Measurements from ENCODE around the gene TTLL13.

The TTLL13 gene, protein sequence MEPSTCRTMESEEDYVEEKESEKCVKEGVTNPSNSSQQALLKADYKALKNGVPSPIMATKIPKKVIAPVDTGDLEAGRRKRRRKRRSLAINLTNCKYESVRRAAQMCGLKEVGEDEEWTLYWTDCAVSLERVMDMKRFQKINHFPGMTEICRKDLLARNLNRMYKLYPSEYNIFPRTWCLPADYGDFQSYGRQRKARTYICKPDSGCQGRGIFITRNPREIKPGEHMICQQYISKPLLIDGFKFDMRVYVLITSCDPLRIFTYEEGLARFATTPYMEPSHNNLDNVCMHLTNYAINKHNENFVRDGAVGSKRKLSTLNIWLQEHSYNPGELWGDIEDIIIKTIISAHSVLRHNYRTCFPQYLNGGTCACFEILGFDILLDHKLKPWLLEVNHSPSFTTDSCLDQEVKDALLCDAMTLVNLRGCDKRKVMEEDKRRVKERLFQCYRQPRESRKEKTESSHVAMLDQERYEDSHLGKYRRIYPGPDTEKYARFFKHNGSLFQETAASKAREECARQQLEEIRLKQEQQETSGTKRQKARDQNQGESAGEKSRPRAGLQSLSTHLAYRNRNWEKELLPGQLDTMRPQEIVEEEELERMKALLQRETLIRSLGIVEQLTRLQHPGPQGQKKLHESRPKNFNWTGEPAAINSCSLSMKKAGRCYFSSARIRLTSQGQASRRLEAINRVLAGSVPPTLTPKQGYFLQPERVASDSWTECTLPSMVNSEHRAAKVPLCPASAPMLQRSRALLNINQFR

DNA sequence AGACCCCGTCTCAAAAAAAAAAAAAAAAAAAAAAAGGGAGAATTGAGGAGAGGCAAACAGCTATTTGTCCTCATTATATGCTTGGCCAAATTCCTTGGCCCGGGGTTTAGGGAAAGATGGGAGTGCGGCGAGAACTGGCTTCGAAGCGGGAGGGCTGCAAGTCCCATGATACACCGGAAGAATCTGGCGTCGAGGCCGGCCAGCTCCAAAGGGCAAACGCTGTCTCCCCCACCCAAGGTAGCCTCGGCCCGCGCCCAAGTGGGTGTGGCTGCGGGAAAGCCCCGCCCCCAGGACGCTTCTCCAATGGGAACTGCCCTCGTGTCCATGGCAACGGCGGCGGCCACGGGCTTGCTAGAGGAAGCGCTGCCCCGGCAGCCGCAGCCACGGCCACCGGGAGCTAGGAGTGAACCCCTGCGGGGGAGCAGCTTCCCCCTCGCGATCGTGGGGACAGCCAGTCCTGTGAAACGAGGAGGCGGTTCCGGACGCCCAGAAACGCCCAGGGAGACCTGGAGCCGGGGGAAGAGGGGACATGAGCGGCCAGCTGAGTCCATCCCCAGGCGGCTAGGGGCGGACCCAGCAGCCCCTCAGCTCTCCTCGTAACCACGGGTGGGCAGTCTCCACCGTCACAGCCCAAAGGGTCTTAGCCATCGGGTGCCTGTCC, at the start of gene TTLL13:
TSS of gene TTLL13 (plus strand) at position 354 of the 661 bp plus-strand sequence. CDS start 1,075 bp downstream, outside the sequence.
- no peaks in the 10 kb centered on the region for H3K36me3 Mint-ChIP-seq (ENCODE audit: low read depth)
- peak; percentile 90 for DNase-seq
- H3K27me3 Mint-ChIP-seq = no peaks in the 10 kb centered on the region

DNA sequence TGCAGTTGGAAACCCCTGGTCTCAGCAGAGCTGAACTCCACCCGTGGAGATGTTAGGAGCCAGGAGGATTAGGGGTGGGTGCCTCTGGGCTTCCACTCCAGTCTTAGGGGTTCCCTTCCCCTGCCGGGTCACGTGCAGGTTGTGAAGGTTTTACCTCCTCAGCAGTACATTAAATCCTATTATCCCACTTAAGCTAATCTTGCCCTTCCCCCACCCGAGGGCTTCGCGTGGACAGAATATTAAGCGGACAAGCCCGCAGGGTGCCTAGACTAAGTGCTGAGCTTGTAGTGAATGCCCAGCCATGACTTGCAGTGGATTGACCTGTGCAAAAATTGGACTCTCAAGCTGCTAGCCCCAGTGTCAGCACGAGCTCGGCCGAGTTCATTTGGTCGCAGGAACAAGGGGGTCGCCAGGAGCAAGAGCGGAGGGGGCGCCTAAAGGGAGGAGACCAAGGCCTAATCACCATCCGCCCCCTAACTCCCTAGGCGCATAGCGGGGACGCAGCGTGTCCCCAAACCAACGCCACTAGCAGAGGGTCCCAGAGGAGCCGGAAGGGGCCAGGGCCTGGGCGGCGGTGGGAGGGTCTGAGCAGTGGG, 48.7 kb upstream of the TTLL13 start:
- peak overlapping the region; percentile 52 for H3K27ac Mint-ChIP-seq
- peaks cover 20% of the 10 kb centered on the region for H3K4me1 Mint-ChIP-seq
- DNase-seq (peak; percentile 20), ATAC-seq (no peak)
- H3K4me3 Mint-ChIP-seq = peak overlapping the region; percentile 82
- no peaks in the 10 kb centered on the region for H3K27me3 Mint-ChIP-seq
- no peaks in the 10 kb centered on the region for H3K36me3 Mint-ChIP-seq (ENCODE audit: low read depth)
- no peaks in the 10 kb centered on the region for H3K9me3 Mint-ChIP-seq

More for the DNA sequence above, at the start of gene TTLL13:
- ATAC-seq = peak; percentile 76
- Mint-ChIP-seq H3K4me1 (peaks cover 13% of the 10 kb centered on the region), H3K9me3 (no peaks in the 10 kb centered on the region), H3K27ac (no peak within 1 kb of the TSS), H3K4me3 (peak within 1 kb of the TSS; percentile 46)

DNA sequence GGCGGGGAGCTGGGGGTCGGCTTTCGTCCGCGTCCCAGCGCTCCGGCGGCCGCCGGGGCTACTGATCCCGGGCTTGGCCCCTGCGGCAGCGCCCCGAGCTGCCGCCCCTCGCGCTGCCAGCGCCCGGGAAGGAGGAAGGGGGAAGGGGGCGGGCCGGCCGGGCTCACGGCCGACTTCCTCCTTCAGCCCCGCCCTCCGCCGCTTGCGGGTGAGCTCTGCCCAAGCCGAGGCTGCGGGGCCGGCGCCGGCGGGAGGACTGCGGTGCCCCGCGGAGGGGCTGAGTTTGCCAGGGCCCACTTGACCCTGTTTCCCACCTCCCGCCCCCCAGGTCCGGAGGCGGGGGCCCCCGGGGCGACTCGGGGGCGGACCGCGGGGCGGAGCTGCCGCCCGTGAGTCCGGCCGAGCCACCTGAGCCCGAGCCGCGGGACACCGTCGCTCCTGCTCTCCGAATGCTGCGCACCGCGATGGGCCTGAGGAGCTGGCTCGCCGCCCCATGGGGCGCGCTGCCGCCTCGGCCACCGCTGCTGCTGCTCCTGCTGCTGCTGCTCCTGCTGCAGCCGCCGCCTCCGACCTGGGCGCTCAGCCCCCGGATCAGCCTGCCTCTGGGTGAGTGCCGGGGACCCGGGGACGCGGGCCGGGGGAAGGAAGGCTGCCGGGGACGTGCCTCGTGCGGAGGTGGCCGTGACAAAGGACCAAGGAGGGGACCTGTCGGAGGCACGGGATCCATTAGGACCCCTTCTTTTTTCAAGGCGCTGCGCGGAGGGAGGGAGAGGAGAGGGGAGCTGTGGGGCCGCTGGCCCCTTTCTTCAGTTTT, 48.0 kb upstream of the TTLL13 start, which contains the start of gene SEMA4B:
TSS of gene SEMA4B (plus strand) at position 201 of the 814 bp plus-strand sequence. CDS start at position 450, 249 bp downstream.
- no peaks in the 10 kb centered on the region for H3K9me3 Mint-ChIP-seq
- H3K27me3 Mint-ChIP-seq = no peaks in the 10 kb centered on the region
- H3K4me1 Mint-ChIP-seq = peaks cover 20% of the 10 kb centered on the region
- DNase-seq (peak; percentile 77), ATAC-seq (peak; percentile 89)
- H3K4me3 Mint-ChIP-seq = peak within 1 kb of the TSS; percentile 82
- peak within 1 kb of the TSS; percentile 52 for H3K27ac Mint-ChIP-seq
- H3K36me3 Mint-ChIP-seq (ENCODE audit: low read depth) = no peaks in the 10 kb centered on the region

DNA sequence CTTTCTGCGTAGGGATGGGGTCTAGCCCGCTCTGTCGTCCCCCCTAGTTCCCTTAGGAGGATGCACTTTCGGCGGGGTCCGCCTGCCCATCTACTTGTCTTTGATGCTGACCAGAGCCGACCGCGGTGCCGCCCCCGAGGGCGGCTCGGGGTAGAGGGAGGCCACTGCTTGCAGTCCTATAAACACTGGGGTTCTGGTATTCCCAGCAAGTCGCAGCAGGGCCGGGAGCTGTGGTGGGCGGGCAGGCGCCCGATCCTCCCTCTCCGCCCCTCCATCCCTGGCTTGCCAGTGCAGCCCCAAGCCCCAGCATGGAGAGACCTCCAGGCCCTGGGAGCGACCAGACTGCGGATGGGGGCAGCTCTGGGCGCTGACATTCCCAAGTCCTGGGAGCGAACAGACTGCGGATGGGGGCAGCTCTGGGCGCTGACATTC, 47.4 kb upstream of the TTLL13 start:
- Mint-ChIP-seq H3K9me3 (no peaks in the 10 kb centered on the region), H3K27me3 (no peaks in the 10 kb centered on the region), H3K27ac (no peak overlapping the region), H3K4me3 (peak overlapping the region; percentile 77), H3K4me1 (peaks cover 23% of the 10 kb centered on the region), H3K36me3 (ENCODE audit: low read depth) (no peaks in the 10 kb centered on the region)
- no peak for DNase-seq
- no peak for ATAC-seq

DNA sequence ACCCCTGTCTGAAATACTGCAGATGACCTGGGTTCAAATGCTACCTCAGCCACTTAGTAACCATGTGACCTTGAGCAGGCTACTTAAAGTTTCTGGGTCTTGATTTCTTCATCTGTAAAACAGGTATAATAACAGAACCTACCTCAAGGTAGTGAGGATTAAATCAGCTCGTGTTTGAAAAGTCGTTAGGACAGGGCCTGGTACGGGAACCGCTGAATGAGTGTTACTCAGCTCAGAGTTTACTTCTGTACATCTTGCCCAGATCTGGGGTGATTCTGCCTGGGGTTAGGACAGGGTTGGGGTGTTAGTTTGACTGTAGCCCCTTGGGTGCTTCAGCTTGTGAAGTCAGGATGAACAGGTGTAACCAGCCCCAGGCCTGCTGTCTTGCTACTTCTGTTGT, 46.4 kb upstream of the TTLL13 start:
- ATAC-seq (no peak), DNase-seq (no peak)
- Mint-ChIP-seq H3K36me3 (ENCODE audit: low read depth) (no peaks in the 10 kb centered on the region), H3K9me3 (no peaks in the 10 kb centered on the region), H3K27me3 (no peaks in the 10 kb centered on the region), H3K4me1 (peaks cover 25% of the 10 kb centered on the region), H3K4me3 (peak overlapping the region; percentile 77), H3K27ac (no peak overlapping the region)

DNA sequence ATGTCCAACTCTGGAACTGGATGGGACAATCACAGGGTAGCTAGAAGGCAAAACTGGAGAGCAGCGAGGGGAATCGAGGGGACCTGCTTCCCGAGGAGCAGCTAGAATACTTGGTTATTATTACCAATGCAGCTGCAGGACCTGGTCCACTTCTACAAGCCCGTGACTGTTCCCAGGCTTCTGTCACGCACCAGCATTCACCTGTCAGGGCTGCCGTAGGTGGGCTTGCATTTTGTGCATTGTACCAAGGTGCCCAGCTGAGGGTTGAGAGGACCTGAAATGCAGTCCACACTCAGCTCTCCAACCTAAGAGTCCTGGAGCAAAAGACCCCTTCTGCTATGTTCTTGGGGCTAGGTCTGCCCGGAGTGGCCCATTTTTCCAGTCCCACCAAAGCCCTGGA, 45.9 kb upstream of the TTLL13 start:
- Mint-ChIP-seq H3K36me3 (ENCODE audit: low read depth) (no peaks in the 10 kb centered on the region), H3K4me1 (peaks cover 25% of the 10 kb centered on the region), H3K27me3 (no peaks in the 10 kb centered on the region), H3K9me3 (no peaks in the 10 kb centered on the region), H3K4me3 (no peak overlapping the region), H3K27ac (no peak overlapping the region)
- no peak for ATAC-seq
- no peak for DNase-seq

DNA sequence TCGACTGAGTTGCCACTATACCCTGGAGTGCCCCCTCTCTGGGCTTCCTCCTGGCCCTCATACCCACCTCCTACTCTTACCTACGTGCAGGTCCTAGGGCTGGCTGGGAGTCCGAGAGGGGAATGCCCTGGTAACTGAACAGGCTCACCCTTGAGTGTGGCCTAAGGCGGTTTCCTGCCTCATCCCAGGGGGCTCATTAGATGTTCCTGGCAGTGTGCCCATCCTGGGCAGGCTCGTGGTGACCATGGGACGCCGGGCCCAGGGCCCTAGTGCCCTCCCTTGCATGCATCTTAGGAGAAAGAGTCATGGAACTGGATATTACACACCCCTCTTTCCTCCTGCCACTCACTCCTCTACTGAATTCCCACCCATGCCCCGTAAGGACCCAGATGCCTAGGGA, 45.4 kb upstream of the TTLL13 start:
- H3K4me1 Mint-ChIP-seq = peaks cover 28% of the 10 kb centered on the region
- H3K36me3 Mint-ChIP-seq (ENCODE audit: low read depth) = no peaks in the 10 kb centered on the region
- H3K9me3 Mint-ChIP-seq = no peaks in the 10 kb centered on the region
- H3K4me3 Mint-ChIP-seq = no peak overlapping the region
- DNase-seq (no peak), ATAC-seq (no peak)
- H3K27me3 Mint-ChIP-seq = no peaks in the 10 kb centered on the region
- H3K27ac Mint-ChIP-seq = no peak overlapping the region

DNA sequence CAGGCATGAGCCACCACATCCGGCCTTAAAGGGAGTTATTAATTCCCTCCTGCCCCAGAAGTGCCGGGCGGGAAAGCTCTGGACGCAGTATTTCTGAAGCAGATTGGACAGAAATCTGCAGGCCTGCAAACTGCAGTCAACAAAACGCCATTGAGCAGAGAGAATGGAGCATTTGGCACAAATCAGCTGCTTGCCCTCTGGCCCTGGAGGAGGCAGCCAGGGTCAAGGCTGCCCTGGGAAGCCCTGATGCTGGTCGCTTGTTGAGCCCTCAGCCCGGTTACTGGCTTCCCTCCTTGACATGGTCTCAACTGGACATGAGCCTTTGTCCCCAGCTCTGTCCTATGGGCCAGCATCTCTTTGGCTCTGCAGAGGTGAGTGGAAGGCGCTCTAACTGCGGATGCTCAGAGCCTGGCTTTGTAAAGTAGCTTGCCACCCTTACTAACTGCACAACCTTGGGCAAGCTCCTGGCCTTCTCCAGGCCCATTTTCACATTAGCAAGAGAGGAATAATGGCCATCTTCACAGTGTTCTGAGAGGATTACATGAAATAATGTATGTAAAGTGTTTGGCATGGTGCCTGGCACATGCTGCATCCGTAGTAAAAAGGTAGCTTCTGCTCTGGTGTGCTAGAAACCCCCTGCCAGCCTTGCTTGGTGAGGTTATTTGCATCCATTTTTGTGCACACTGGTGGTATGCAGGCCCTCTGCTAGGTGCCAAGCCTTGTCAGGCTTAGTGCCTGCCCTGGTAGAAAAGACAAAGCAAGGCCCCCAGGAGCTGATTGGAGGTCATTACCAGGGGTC, 44.1 kb upstream of the TTLL13 start:
- Mint-ChIP-seq H3K9me3 (no peaks in the 10 kb centered on the region), H3K4me1 (peaks cover 36% of the 10 kb centered on the region), H3K27ac (no peak overlapping the region), H3K36me3 (ENCODE audit: low read depth) (no peaks in the 10 kb centered on the region), H3K27me3 (no peaks in the 10 kb centered on the region), H3K4me3 (no peak overlapping the region)
- ATAC-seq = no peak
- DNase-seq = no peak

DNA sequence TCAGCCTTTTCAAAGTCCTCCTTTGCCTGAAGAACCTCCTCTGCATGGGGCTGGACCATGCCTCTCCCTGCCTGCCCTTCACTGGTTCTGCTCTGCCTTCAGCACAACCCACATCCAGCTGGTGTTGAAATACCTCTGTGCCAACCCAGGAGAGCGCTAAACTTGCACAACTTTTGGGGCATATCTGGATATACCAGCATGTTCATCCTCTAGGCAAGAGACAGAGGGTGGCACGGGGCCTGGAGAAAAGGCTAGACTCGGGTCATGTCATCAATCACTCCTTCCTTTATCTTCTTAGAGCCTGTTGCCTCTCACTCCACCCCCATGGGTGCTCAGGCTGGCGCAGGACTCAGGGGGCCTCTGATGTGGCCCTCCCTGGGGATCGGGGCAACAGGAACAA, 43.5 kb upstream of the TTLL13 start:
- no peak for ATAC-seq
- peaks cover 34% of the 10 kb centered on the region for H3K4me1 Mint-ChIP-seq
- no peaks in the 10 kb centered on the region for H3K27me3 Mint-ChIP-seq
- no peaks in the 10 kb centered on the region for H3K36me3 Mint-ChIP-seq (ENCODE audit: low read depth)
- no peak for DNase-seq
- H3K27ac Mint-ChIP-seq = no peak overlapping the region
- no peaks in the 10 kb centered on the region for H3K9me3 Mint-ChIP-seq
- no peak overlapping the region for H3K4me3 Mint-ChIP-seq

DNA sequence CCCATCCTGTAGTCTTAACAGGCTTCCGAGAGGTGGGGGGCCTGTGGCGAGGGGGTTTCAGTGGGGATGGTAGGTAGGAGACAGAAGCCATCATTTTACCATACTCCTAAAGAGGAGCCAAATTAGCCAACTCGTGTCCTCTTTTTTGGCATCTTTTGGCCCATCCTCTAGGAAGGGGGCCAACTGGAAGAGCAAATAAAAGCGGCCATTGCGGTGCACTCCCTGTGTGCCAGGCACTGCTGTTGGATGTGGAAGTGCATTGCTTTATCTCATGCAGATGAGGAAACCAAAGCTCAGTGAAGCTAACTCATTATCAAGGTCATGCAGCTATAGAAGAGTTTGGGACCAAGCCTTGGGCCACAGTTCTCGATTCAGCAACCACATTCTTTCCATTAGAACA, 42.1 kb upstream of the TTLL13 start:
- peaks cover 36% of the 10 kb centered on the region for H3K4me1 Mint-ChIP-seq
- ATAC-seq (no peak), DNase-seq (no peak)
- H3K9me3 Mint-ChIP-seq = no peaks in the 10 kb centered on the region
- H3K27me3 Mint-ChIP-seq = no peaks in the 10 kb centered on the region
- no peak overlapping the region for H3K27ac Mint-ChIP-seq
- H3K4me3 Mint-ChIP-seq = no peak overlapping the region
- no peaks in the 10 kb centered on the region for H3K36me3 Mint-ChIP-seq (ENCODE audit: low read depth)

DNA sequence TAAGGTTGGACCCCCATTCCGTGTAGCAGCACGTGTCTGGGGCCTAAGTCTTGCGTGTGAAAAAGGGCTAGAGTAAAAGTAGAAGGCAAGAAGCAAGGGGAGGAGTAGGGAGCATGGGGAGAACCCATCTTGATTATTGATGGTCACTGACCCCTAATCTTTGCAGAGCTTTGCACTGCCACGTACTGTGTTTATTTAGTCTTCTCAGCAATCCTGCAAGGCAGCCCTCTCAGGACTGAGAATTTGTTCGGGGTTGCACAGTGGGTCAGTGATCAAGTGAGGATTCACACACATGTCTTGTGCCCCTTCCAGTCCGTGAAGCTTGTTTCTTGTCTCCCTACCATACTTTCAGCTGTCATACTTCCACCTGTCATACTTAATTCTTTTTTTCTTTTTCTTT, 41.0 kb upstream of the TTLL13 start:
- Mint-ChIP-seq H3K4me3 (no peak overlapping the region), H3K9me3 (no peaks in the 10 kb centered on the region), H3K27ac (no peak overlapping the region), H3K27me3 (no peaks in the 10 kb centered on the region), H3K4me1 (peaks cover 31% of the 10 kb centered on the region), H3K36me3 (ENCODE audit: low read depth) (no peaks in the 10 kb centered on the region)
- DNase-seq (no peak), ATAC-seq (no peak)

DNA sequence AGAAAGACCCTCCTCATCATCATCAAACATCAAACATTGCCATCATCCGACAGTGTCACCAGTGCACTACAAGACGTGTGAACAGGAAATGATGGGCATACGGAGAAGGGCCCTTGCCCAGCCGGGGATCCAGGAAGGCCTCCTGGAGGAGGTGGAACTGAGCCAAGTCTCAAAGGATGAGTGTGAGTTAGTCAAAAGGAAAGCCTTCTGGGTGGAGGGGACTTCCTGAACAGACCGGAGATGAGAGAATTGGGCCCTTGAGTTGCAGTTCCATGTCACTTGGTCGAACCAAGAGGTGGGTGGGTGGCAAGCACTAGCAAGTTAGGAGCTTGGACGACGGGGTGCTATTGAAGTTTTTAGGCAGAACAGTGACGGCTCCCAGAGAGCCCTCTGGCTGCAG, 39.8 kb upstream of the TTLL13 start:
- DNase-seq (no peak), ATAC-seq (peak; percentile 45)
- H3K36me3 Mint-ChIP-seq (ENCODE audit: low read depth) = no peaks in the 10 kb centered on the region
- no peak overlapping the region for H3K4me3 Mint-ChIP-seq
- H3K9me3 Mint-ChIP-seq = no peaks in the 10 kb centered on the region
- H3K27ac Mint-ChIP-seq = peak overlapping the region; percentile 46
- H3K27me3 Mint-ChIP-seq = no peaks in the 10 kb centered on the region
- H3K4me1 Mint-ChIP-seq = peaks cover 38% of the 10 kb centered on the region

DNA sequence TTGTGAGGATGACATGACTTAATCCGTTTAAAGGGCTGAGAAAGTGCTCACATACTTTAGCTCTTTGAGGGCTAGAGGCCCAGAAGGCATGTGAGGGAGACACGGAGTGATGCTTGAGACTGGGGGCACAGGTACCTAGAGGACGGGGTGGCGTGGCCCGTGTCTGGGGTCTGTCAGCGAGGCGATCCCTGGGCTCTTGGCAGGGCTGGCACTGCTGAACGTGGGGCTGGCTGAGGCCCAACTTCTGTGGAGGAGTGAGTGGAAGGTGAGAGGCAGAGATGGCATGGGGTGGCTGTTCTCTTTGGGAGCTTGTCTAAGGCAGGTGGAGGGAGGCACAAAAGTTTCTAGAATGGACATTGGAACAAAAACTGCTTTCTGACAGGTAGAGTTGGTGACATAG, 38.8 kb upstream of the TTLL13 start:
- no peaks in the 10 kb centered on the region for H3K36me3 Mint-ChIP-seq (ENCODE audit: low read depth)

More for the DNA sequence above, 38.8 kb upstream of the TTLL13 start:
- Mint-ChIP-seq H3K4me1 (peaks cover 41% of the 10 kb centered on the region), H3K27ac (no peak overlapping the region), H3K9me3 (no peaks in the 10 kb centered on the region), H3K27me3 (no peaks in the 10 kb centered on the region), H3K4me3 (no peak overlapping the region)
- ATAC-seq (no peak), DNase-seq (no peak)

All from activated naive CD8-positive, alpha-beta T cell treated with anti-CD3 and anti-CD28 coated beads, Interleukin-2, amount 50 U/mL, for 24 hours (primary cell).